ENCODE measurements around the gene SHISA6.

Gene SHISA6

DNA sequence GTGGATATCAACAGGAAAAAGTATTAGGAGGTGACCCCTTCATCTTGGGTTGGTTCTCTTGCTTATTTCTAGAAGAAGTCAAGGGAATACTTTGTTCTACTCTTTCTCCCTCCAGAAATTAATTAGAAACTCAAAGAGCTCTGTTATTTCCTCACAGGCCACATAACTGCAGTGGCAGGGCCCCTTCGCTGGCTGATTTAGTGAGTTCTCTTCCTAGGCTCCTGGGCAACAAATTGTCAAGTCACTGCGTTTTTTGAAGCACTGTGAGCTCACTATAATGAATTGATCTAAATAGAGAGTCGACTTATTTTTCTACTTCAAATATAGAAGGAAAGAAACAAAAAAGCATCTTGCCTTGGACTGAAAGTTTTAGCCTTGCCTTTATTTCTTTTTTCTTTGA is 4.8 kb downstream of the SHISA6 start:
- TF ChIP-seq RARB (CRISPR knock-in tag; IDR thresholded peaks at IDR 0.05) (no peak), GLIS3 (CRISPR knock-in tag; IDR thresholded peaks at IDR 0.05) (no peak), ARNTL (CRISPR knock-in tag; IDR thresholded peaks at IDR 0.05; ENCODE audit: borderline replicate concordance, low read depth) (no peak), ZFP30 (CRISPR knock-in tag; IDR thresholded peaks at IDR 0.05) (no peak), PPARA (CRISPR knock-in tag; IDR thresholded peaks at IDR 0.05; ENCODE audit: borderline replicate concordance) (no peak), SNAI2 (CRISPR knock-in tag; IDR thresholded peaks at IDR 0.05) (no peak), TSHZ2 (CRISPR knock-in tag; IDR thresholded peaks at IDR 0.05) (no peak), BACH2 (CRISPR knock-in tag; IDR thresholded peaks at IDR 0.05; ENCODE audit: borderline replicate concordance) (no peak), ZNF565 (CRISPR knock-in tag; conservative IDR thresholded peaks at IDR 0.05; ENCODE audit: low read depth) (no peak), OSR1 (CRISPR knock-in tag; IDR thresholded peaks at IDR 0.05) (no peak), TCF4 (CRISPR knock-in tag; IDR thresholded peaks at IDR 0.05; ENCODE audit: borderline replicate concordance) (no peak), ZC3H10 (CRISPR knock-in tag; IDR thresholded peaks at IDR 0.05) (no peak), ZFP3 (CRISPR knock-in tag; IDR thresholded peaks at IDR 0.05) (no peak), ZNF70 (CRISPR knock-in tag; IDR thresholded peaks at IDR 0.05) (no peak), TOX (CRISPR knock-in tag; IDR thresholded peaks at IDR 0.05; ENCODE audit: borderline replicate concordance) (no peak), ZNF8 (CRISPR knock-in tag; IDR thresholded peaks at IDR 0.05) (no peak), POU6F1 (CRISPR knock-in tag; IDR thresholded peaks at IDR 0.05; ENCODE audit: borderline replicate concordance, low read depth) (no peak)
- TF ChIP-seq, protein P1, sequence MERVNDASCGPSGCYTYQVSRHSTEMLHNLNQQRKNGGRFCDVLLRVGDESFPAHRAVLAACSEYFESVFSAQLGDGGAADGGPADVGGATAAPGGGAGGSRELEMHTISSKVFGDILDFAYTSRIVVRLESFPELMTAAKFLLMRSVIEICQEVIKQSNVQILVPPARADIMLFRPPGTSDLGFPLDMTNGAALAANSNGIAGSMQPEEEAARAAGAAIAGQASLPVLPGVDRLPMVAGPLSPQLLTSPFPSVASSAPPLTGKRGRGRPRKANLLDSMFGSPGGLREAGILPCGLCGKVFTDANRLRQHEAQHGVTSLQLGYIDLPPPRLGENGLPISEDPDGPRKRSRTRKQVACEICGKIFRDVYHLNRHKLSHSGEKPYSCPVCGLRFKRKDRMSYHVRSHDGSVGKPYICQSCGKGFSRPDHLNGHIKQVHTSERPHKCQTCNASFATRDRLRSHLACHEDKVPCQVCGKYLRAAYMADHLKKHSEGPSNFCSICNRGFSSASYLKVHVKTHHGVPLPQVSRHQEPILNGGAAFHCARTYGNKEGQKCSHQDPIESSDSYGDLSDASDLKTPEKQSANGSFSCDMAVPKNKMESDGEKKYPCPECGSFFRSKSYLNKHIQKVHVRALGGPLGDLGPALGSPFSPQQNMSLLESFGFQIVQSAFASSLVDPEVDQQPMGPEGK (CRISPR knock-in tag; IDR thresholded peaks at IDR 0.05; ENCODE audit: borderline replicate concordance) = no peak
- TF ChIP-seq, protein P2, sequence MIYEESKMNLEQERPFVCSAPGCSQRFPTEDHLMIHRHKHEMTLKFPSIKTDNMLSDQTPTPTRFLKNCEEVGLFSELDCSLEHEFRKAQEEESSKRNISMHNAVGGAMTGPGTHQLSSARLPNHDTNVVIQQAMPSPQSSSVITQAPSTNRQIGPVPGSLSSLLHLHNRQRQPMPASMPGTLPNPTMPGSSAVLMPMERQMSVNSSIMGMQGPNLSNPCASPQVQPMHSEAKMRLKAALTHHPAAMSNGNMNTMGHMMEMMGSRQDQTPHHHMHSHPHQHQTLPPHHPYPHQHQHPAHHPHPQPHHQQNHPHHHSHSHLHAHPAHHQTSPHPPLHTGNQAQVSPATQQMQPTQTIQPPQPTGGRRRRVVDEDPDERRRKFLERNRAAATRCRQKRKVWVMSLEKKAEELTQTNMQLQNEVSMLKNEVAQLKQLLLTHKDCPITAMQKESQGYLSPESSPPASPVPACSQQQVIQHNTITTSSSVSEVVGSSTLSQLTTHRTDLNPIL (CRISPR knock-in tag; IDR thresholded peaks at IDR 0.05; ENCODE audit: low read depth) = no peak

DNA sequence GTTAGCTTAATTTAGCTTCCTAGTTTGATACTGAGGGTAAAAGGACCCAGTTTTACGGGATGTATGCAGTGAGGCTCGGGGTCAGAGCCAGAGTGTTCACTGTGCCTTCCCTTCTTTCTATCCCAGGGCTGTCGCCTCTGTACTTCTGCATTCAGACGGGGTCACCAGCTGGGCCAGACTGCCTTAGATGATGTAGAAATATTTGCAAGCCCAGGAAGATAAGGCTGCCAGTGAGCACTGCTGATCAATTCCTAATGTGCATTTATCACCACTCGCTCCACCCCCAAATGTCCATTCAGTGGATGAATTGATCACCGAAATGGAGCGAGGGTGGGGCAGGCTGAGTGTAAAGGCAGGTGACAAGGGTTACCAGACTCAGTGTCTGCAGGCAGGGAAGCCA is 9.1 kb downstream of the SHISA6 start:
- no peak for ATAC-seq
- no peak for TF ChIP-seq ZC3H10 (CRISPR knock-in tag; IDR thresholded peaks at IDR 0.05)
- TF ChIP-seq PPARA (CRISPR knock-in tag; IDR thresholded peaks at IDR 0.05; ENCODE audit: borderline replicate concordance) = no peak
- TF ChIP-seq ARNTL (CRISPR knock-in tag; IDR thresholded peaks at IDR 0.05; ENCODE audit: borderline replicate concordance, low read depth) = no peak
- TF ChIP-seq ESRRG (CRISPR knock-in tag; IDR thresholded peaks at IDR 0.05) = no peak
- no peak for TF ChIP-seq SNAI2 (CRISPR knock-in tag; IDR thresholded peaks at IDR 0.05)
- TF ChIP-seq ZNF8 (CRISPR knock-in tag; IDR thresholded peaks at IDR 0.05) = no peak
- TF ChIP-seq TSHZ2 (CRISPR knock-in tag; IDR thresholded peaks at IDR 0.05) = no peak
- TF ChIP-seq, protein P3, sequence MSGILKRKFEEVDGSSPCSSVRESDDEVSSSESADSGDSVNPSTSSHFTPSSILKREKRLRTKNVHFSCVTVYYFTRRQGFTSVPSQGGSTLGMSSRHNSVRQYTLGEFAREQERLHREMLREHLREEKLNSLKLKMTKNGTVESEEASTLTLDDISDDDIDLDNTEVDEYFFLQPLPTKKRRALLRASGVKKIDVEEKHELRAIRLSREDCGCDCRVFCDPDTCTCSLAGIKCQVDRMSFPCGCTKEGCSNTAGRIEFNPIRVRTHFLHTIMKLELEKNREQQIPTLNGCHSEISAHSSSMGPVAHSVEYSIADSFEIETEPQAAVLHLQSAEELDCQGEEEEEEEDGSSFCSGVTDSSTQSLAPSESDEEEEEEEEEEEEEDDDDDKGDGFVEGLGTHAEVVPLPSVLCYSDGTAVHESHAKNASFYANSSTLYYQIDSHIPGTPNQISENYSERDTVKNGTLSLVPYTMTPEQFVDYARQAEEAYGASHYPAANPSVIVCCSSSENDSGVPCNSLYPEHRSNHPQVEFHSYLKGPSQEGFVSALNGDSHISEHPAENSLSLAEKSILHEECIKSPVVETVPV (CRISPR knock-in tag; IDR thresholded peaks at IDR 0.05) = no peak
- TF ChIP-seq GLIS3 (CRISPR knock-in tag; IDR thresholded peaks at IDR 0.05) = no peak
- TF ChIP-seq ZFP30 (CRISPR knock-in tag; IDR thresholded peaks at IDR 0.05) = no peak
- TF ChIP-seq ZNF70 (CRISPR knock-in tag; IDR thresholded peaks at IDR 0.05) = no peak
- no peak for TF ChIP-seq TCF4 (CRISPR knock-in tag; IDR thresholded peaks at IDR 0.05; ENCODE audit: borderline replicate concordance)

More for the DNA sequence above, 4.8 kb downstream of the SHISA6 start:
- ATAC-seq = no peak

Data from SK-N-SH treated with all-trans-retinoic acid at 6 μM for 48 hours (cell line).